Lower lobe of right lung (tissue), 2 donors: Measurements from ENCODE around the gene INPP5D. TPM values are rescaled to one million over a fixed set of nuclear protein-coding genes. Genes with fewer than 3 reads are reported as not detected.

ENCODE experiments used
- ATAC-seq, 2 donors: fragments of 200-7000 bp; cut with Tn5 transposase; one replicate each; pipeline ENCODE4 v1.9.1; 2020 to 2022; ENCODE audit warnings: mild to moderate bottlenecking in 2 of 2, moderate library complexity in 2 of 2
- DNase-seq: peaks from one replicate; pipeline ENCODE4 v3.0.0-alpha.2; 2020
- H3K27ac ChIP-seq: fragments of 200-600 bp; one replicate; pipeline ENCODE4 v1.8.0; 2022
- H3K27me3 ChIP-seq: fragments of 200-600 bp; one replicate; pipeline ENCODE4 v1.8.0; 2022; ENCODE audit warnings: low read depth
- H3K36me3 ChIP-seq: fragments of 200-600 bp; one replicate; pipeline ENCODE4 v1.8.0; 2022; ENCODE audit warnings: mild to moderate bottlenecking
- H3K4me1 ChIP-seq: fragments of 200-600 bp; one replicate; pipeline ENCODE4 v1.8.0; 2022
- H3K4me3 ChIP-seq: fragments of 200-600 bp; one replicate; pipeline ENCODE4 v1.8.0; 2022; ENCODE audit warnings: mild to moderate bottlenecking
- H3K9me3 ChIP-seq: fragments of 200-600 bp; one replicate; pipeline ENCODE4 v1.8.0; 2022
- intact Hi-C: fragments of 100-400 bp; cut with DNase I; formaldehyde crosslinking; loops from one replicate; pipeline ENCODE4 v1.11.0; 2022
- total RNA-seq: library from RNA; stranded (reverse); fragmentation: NEBNext Ultra II Directional; extraction: Animal tissue kit (Norgen Biotek cat#: 25700); gene quantifications from one replicate; pipeline ENCODE4 v1.2.1, GENCODE V29; 2021
- TF ChIP-seq, protein P1 (sequence below): fragments of 200-600 bp; IDR thresholded peaks from one replicate; pipeline ENCODE4 v1.8.0; 2022; ENCODE audit warnings: antibody characterized with exemption, mild to moderate bottlenecking
- donor health status: DM: no; HTN: yes; CAD: no; lungs with severe emphysema.

The INPP5D gene
- total RNA-seq, 1 donor from 2014 or later = 32.0 TPM

DNA sequence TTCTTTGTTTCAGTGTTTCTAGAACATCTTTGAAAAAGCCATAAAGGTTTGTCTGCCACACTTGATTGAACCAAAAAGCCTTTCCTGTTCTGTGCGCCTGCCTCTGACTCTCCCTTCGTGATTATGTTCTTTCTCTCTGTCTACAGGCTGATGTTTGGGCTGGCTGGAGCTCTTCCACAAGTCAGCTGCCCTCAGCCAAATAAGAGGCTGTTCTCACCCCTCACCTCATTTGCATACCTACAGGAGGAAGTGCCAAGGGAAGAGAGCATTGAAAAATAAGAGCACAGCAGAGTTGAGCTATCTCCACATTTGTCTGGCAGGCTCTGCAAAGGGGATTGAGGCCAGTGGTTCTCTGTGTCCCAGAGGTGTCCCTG lies 15.8 kb downstream of the INPP5D start:
- Histone ChIP-seq H3K9me3 (no peaks in the 10 kb centered on the region), H3K36me3 (no peaks in the 10 kb centered on the region), H3K4me3 (no peak overlapping the region), H3K27ac (peak overlapping the region; percentile 61), H3K4me1 (peaks cover 44% of the 10 kb centered on the region), H3K27me3 (no peaks in the 10 kb centered on the region)
- TF ChIP-seq, protein P1, sequence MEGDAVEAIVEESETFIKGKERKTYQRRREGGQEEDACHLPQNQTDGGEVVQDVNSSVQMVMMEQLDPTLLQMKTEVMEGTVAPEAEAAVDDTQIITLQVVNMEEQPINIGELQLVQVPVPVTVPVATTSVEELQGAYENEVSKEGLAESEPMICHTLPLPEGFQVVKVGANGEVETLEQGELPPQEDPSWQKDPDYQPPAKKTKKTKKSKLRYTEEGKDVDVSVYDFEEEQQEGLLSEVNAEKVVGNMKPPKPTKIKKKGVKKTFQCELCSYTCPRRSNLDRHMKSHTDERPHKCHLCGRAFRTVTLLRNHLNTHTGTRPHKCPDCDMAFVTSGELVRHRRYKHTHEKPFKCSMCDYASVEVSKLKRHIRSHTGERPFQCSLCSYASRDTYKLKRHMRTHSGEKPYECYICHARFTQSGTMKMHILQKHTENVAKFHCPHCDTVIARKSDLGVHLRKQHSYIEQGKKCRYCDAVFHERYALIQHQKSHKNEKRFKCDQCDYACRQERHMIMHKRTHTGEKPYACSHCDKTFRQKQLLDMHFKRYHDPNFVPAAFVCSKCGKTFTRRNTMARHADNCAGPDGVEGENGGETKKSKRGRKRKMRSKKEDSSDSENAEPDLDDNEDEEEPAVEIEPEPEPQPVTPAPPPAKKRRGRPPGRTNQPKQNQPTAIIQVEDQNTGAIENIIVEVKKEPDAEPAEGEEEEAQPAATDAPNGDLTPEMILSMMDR = no peak
- intact Hi-C loops = no loop called here
- ATAC-seq (peak; percentile 71 to 79), DNase-seq (no peak)

DNA sequence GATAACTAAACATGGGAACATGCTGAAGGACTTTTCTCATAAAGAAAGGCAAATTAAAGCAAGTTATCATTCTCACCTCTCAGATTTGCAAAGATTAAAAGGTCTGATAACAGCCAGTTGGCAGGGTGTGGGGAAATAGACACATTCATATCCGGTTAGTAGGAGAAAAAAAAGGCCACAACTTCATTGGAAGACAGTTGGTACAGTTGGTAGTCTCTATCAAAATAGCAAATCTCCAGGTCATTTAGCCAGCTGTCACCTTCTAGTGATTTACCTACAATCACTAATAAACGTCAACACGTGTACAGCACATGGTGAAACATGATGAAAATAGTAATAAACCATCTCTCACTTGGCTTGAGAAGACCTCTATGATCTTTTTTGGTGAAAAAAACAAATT lies 16.6 kb downstream of the INPP5D start:
- Histone ChIP-seq H3K27ac (no peak overlapping the region), H3K4me1 (peaks cover 52% of the 10 kb centered on the region), H3K4me3 (no peak overlapping the region), H3K9me3 (no peaks in the 10 kb centered on the region), H3K27me3 (no peaks in the 10 kb centered on the region), H3K36me3 (no peaks in the 10 kb centered on the region)
- TF ChIP-seq, protein P1 = no peak
- no peak for ATAC-seq
- no peak for DNase-seq
- intact Hi-C loops = no loop called here

DNA sequence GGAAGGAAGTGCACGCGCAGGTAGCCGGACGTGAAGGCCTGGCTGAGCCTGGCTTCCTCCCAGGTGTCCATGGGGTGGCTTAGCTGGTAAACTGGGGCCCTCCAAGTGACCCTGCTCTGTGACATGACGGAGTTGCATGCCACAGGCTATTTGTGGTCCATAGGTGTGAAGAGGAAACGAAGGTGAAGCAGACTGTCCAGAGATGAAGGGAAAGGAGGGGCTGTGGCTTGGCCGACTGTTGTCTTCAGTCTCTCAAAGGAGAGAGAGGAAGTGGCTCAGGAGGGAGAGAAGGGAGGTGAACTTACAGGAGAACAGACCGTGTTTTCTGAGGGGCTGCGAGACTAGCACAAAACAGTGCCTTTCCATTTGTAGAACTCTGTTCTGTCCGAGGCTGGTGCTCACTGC lies 19.3 kb downstream of the INPP5D start:
- H3K9me3 ChIP-seq = no peaks in the 10 kb centered on the region
- peak overlapping the region; percentile 51 for H3K27ac ChIP-seq
- intact Hi-C loops = no loop called here
- DNase-seq (no peak), ATAC-seq (no peak)
- H3K27me3 ChIP-seq = no peaks in the 10 kb centered on the region
- no peaks in the 10 kb centered on the region for H3K36me3 ChIP-seq
- TF ChIP-seq, protein P1 = no peak
- H3K4me1 ChIP-seq = peaks cover 80% of the 10 kb centered on the region
- no peak overlapping the region for H3K4me3 ChIP-seq

- Histone ChIP-seq H3K27me3 (no peaks in the 10 kb centered on the region), H3K27ac (peak overlapping the region; percentile 51), H3K4me1 (peaks cover 80% of the 10 kb centered on the region), H3K4me3 (no peak overlapping the region), H3K36me3 (no peaks in the 10 kb centered on the region), H3K9me3 (no peaks in the 10 kb centered on the region)
- intact Hi-C loops = no loop called here
- DNase-seq (no peak), ATAC-seq (no peak)
- TF ChIP-seq, protein P1 = no peak
Measured at GRCh38 chr2:233079953-233080835, 20.1 kb downstream of the INPP5D start.

DNA sequence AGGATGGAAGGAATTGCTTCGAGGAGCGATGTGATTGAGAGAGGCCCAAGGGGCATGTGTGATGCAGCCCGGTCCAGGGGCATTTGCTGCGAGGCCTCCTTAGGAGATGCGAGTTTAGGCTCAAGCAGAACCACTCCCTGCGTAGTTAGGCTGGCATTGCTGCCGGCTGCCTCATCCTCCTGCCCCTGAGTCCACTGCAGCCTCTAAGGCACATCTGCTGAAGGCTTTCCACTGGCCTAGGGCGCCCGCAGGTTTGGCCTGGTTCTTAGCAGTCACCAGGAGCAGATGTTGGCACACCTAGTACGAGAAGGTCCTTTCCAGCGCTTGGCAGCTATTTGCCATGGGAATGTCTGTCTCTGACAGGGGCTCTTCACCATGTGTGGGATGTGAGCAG lies 20.7 kb downstream of the INPP5D start:
- Histone ChIP-seq H3K36me3 (no peaks in the 10 kb centered on the region), H3K4me3 (no peak overlapping the region), H3K27me3 (no peaks in the 10 kb centered on the region), H3K27ac (no peak overlapping the region), H3K4me1 (peaks cover 80% of the 10 kb centered on the region), H3K9me3 (no peaks in the 10 kb centered on the region)
- no peak for DNase-seq
- ATAC-seq = no peak
- TF ChIP-seq, protein P1 = no peak
- intact Hi-C loops = no loop called here
